ENCODE data around the gene SARDH.

The SARDH gene

GRCh38 chr9:133636902-133637301 lies 101.2 kb downstream of the SARDH start:
- no peak overlapping the region for H2AFZ ChIP-seq (ENCODE audit: low read depth, low read length)
- no peaks in the 10 kb centered on the region for H3K27me3 ChIP-seq (ENCODE audit: insufficient read depth, low read length, poor library complexity)
- no peak overlapping the region for H3K9ac ChIP-seq (ENCODE audit: low read depth, low read length)
- no peak overlapping the region for H3K4me3 ChIP-seq (ENCODE audit: low read depth in 1 of 2, low read length in 2 of 2)
- no peaks in the 10 kb centered on the region for H3K9me3 ChIP-seq (ENCODE audit: insufficient read depth, low read length, severe bottlenecking)
- no peak for ATAC-seq (ENCODE audit: insufficient read depth, low read depth)
- no peaks in the 10 kb centered on the region; the same call in 1 of the 2 replicates for H4K20me1 ChIP-seq (ENCODE audit: insufficient read depth, low read length)
- no peak for DNase-seq
- H3K4me1 ChIP-seq (ENCODE audit: insufficient read depth, low read length), result peaks cover 4% of the 10 kb centered on the region
- no peak for TF ChIP-seq EZH2 (IDR thresholded peaks at IDR 0.05; ENCODE audit: borderline replicate concordance, low read depth, low read length, severe bottlenecking)
- no peak for TF ChIP-seq CTCF (IDR thresholded peaks at IDR 0.05; ENCODE audit: borderline replicate concordance, extremely low read depth, low read length, poor library complexity, severe bottlenecking)
- H3K27ac ChIP-seq (ENCODE audit: low read length), result no peak overlapping the region
- H3K36me3 ChIP-seq (ENCODE audit: insufficient read depth, low read length), result no peaks in the 10 kb centered on the region
- H3K79me2 ChIP-seq (ENCODE audit: insufficient read depth, low read length), result no peaks in the 10 kb centered on the region
- H3K4me2 ChIP-seq (ENCODE audit: insufficient read depth, low read length), result no peak overlapping the region

GRCh38 chr9:133635533-133636531 lies 102.3 kb downstream of the SARDH start, which contains the start of gene DBH:
DBH (plus strand) TSS chr9:133636363; CDS start chr9:133636372, 9 bp downstream.
- Histone ChIP-seq H3K27ac (ENCODE audit: low read length) (no peak within 1 kb of the TSS), H3K4me3 (ENCODE audit: low read depth in 1 of 2, low read length in 2 of 2) (no peak within 1 kb of the TSS), H2AFZ (ENCODE audit: low read depth, low read length) (no peak within 1 kb of the TSS), H3K4me1 (ENCODE audit: insufficient read depth, low read length) (peaks cover 4% of the 10 kb centered on the region), H3K36me3 (ENCODE audit: insufficient read depth, low read length) (no peaks in the 10 kb centered on the region), H3K27me3 (ENCODE audit: insufficient read depth, low read length, poor library complexity) (no peaks in the 10 kb centered on the region), H4K20me1 (ENCODE audit: insufficient read depth, low read length) (no peaks in the 10 kb centered on the region; the same call in 1 of the 2 replicates), H3K4me2 (ENCODE audit: insufficient read depth, low read length) (no peak within 1 kb of the TSS), H3K79me2 (ENCODE audit: insufficient read depth, low read length) (no peaks in the 10 kb centered on the region), H3K9ac (ENCODE audit: low read depth, low read length) (no peak within 1 kb of the TSS), H3K9me3 (ENCODE audit: insufficient read depth, low read length, severe bottlenecking) (no peaks in the 10 kb centered on the region)
- DNase-seq (no peak), ATAC-seq (ENCODE audit: insufficient read depth, low read depth) (no peak)
- TF ChIP-seq CTCF (IDR thresholded peaks at IDR 0.05; ENCODE audit: borderline replicate concordance, extremely low read depth, low read length, poor library complexity, severe bottlenecking) (no peak), EZH2 (IDR thresholded peaks at IDR 0.05; ENCODE audit: borderline replicate concordance, low read depth, low read length, severe bottlenecking) (no peak)

GRCh38 chr9:133635098-133635497 lies 103.1 kb downstream of the SARDH start:
- Histone ChIP-seq H3K4me1 (ENCODE audit: insufficient read depth, low read length) (peaks cover 4% of the 10 kb centered on the region), H3K9me3 (ENCODE audit: insufficient read depth, low read length, severe bottlenecking) (no peaks in the 10 kb centered on the region), H3K27ac (ENCODE audit: low read length) (no peak overlapping the region), H3K4me3 (ENCODE audit: low read depth in 1 of 2, low read length in 2 of 2) (no peak overlapping the region), H3K27me3 (ENCODE audit: insufficient read depth, low read length, poor library complexity) (no peaks in the 10 kb centered on the region), H3K4me2 (ENCODE audit: insufficient read depth, low read length) (no peak overlapping the region), H4K20me1 (ENCODE audit: insufficient read depth, low read length) (no peaks in the 10 kb centered on the region; the same call in 1 of the 2 replicates), H3K79me2 (ENCODE audit: insufficient read depth, low read length) (no peaks in the 10 kb centered on the region), H3K9ac (ENCODE audit: low read depth, low read length) (no peak overlapping the region), H3K36me3 (ENCODE audit: insufficient read depth, low read length) (no peaks in the 10 kb centered on the region), H2AFZ (ENCODE audit: low read depth, low read length) (no peak overlapping the region)
- DNase-seq, result no peak
- no peak for ATAC-seq (ENCODE audit: insufficient read depth, low read depth)
- no peak for TF ChIP-seq CTCF (IDR thresholded peaks at IDR 0.05; ENCODE audit: borderline replicate concordance, extremely low read depth, low read length, poor library complexity, severe bottlenecking)
- no peak for TF ChIP-seq EZH2 (IDR thresholded peaks at IDR 0.05; ENCODE audit: borderline replicate concordance, low read depth, low read length, severe bottlenecking)
